GM21390 (cell line): Measurements from ENCODE around the gene CELSR1.
A peak's percentile ranks its signal among the peaks of the same experiment; 100 is the strongest.
"Not testable (repeated sequence)": the region's sequence is repeated elsewhere in the genome, so short reads cannot be mapped to it uniquely, and the experiment has no call there.

ENCODE experiments used
- ATAC-seq: cut with Tn5 transposase; IDR thresholded peaks from one replicate; pipeline ENCODE4 v1.9.1; 2021; ENCODE audit not compliant: unreplicated experiment

The CELSR1 gene

GRCh38 chr22:46335201-46336118, 202.0 kb downstream of the CELSR1 start, which contains the start of gene TRMU:
TRMU (plus strand) TSS chr22:46335714; CDS start chr22:46335765, 51 bp downstream.
- ATAC-seq = peak; percentile 70

GRCh38 chr22:46331496-46331895, 205.9 kb downstream of the CELSR1 start:
- no peak for ATAC-seq

- no peak for ATAC-seq
These were observed 207.0 kb downstream of the CELSR1 start for GRCh38 chr22:46330426-46330825.

GRCh38 chr22:46329616-46330015, 207.8 kb downstream of the CELSR1 start:
- ATAC-seq = no peak

GRCh38 chr22:46328797-46329196, 208.6 kb downstream of the CELSR1 start:
- no peak for ATAC-seq

- no peak for ATAC-seq
These were observed 209.5 kb downstream of the CELSR1 start for GRCh38 chr22:46327691-46328465.

GRCh38 chr22:46326066-46326680, 211.2 kb downstream of the CELSR1 start:
- ATAC-seq = no peak

- ATAC-seq = no peak
These were observed 214.3 kb downstream of the CELSR1 start for GRCh38 chr22:46323162-46323561.

GRCh38 chr22:46322711-46323110, 214.7 kb downstream of the CELSR1 start:
- ATAC-seq = no peak

GRCh38 chr22:46320716-46321386, 216.6 kb downstream of the CELSR1 start:
- no peak for ATAC-seq

GRCh38 chr22:46320166-46320710, 217.2 kb downstream of the CELSR1 start:
- ATAC-seq = no peak

GRCh38 chr22:46319319-46319718, 218.1 kb downstream of the CELSR1 start:
- no peak for ATAC-seq

GRCh38 chr22:46318576-46318975, 218.8 kb downstream of the CELSR1 start:
- ATAC-seq = no peak

GRCh38 chr22:46317646-46318045, 219.8 kb downstream of the CELSR1 start:
- no peak for ATAC-seq

GRCh38 chr22:46315976-46316375, 221.4 kb downstream of the CELSR1 start:
- ATAC-seq = no peak

- not testable (repeated sequence) for ATAC-seq
These were observed 224.6 kb downstream of the CELSR1 start for GRCh38 chr22:46312848-46313247.

GRCh38 chr22:46312056-46312455, 225.4 kb downstream of the CELSR1 start:
- ATAC-seq = no peak
